Immature natural killer cell (primary cell): ENCODE data around the gene VWA3B. TPM values are rescaled to one million over a fixed set of nuclear protein-coding genes. Genes with fewer than 3 reads are reported as not detected.
"Not testable (repeated sequence)": the region's sequence is repeated elsewhere in the genome, so short reads cannot be mapped to it uniquely, and the experiment has no call there.

ENCODE experiments used
- DNase-seq, 3 donors: peaks; one replicate each; pipeline ENCODE4 v3.0.0; 2022; ENCODE audit warnings: mixed read lengths in 1 of 3
- H3K27ac Mint-ChIP-seq, 6 donors: one replicate each; pipeline ENCODE4 v1.8.0; 2020; ENCODE audit warnings: mixed read lengths in 6 of 6, mild to moderate bottlenecking in 5 of 6, inconsistent platforms in 4 of 6, moderate library complexity in 3 of 6
- H3K27me3 Mint-ChIP-seq, 3 donors: one replicate each; pipeline ENCODE4 v1.8.0; 2020 to 2021; ENCODE audit warnings: low read depth in 3 of 3, mild to moderate bottlenecking in 3 of 3, mixed read lengths in 3 of 3, moderate library complexity in 3 of 3, inconsistent platforms in 1 of 3
- H3K36me3 Mint-ChIP-seq, 3 donors: one replicate each; pipeline ENCODE4 v1.8.0; 2020; ENCODE audit warnings: mixed read lengths in 3 of 3, inconsistent platforms in 2 of 3, mild to moderate bottlenecking in 2 of 3
- H3K4me1 Mint-ChIP-seq, 2 donors: one replicate each; pipeline ENCODE4 v1.8.0; 2020; ENCODE audit warnings: inconsistent platforms in 2 of 2, mild to moderate bottlenecking in 2 of 2, mixed read lengths in 2 of 2, moderate library complexity in 1 of 2
- H3K4me3 Mint-ChIP-seq, 5 donors: one replicate each; pipeline ENCODE4 v1.8.0; 2020; ENCODE audit warnings: mild to moderate bottlenecking in 5 of 5, mixed read lengths in 5 of 5, inconsistent platforms in 3 of 5, moderate library complexity in 3 of 5
- H3K9me3 Mint-ChIP-seq, 6 donors: one replicate each; pipeline ENCODE4 v1.8.0; 2020; ENCODE audit warnings: mild to moderate bottlenecking in 6 of 6, mixed read lengths in 6 of 6, inconsistent platforms in 4 of 6, moderate library complexity in 3 of 6
- polyA plus RNA-seq, 3 donors: library from polyadenylated mRNA; unstranded; fragments of 300-500 nt; fragmentation: Illumina TruSeq; gene quantifications; one replicate each; pipeline ENCODE4 v1.2.3, GENCODE V29; 2021

VWA3B gene
- polyA plus RNA-seq, 3 donors from 2014 or later, result not detected

DNA sequence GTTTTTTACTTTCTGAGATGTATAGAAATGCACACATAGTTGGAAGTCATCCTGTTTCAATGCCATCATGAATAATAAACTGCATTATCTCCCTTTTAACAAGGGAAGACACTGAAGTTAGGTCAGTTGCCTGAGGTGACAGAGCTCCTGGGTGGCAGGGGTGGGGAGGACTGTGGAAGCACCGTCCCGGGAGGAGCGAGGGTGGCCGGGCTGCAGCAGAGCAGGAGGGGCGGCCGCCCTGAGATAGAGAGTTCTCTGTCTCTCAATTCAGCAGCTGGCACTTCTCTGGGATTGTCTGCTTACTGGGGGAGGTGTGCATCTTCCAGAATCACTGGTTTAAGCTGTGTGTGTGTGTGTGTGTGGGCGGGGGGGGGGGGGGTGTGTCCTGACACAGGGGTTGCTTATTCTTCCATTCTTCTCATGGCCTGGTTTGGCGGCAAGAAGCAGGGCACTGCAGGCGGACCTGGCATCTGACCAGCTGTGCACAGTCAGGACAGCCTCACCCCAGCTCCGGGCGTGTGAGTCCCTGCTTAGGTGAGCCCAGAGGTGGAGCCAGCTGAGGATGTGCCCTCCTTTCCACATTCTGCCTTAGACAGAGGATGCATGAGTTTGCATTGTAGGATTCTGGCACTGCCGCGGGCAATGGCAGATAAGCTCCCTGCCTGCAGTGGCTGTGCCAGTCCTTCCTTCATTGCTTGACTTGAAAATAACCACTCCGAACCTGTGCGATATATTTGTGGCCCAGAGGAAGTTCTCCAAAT is 40.4 kb downstream of the VWA3B start:
- Mint-ChIP-seq H3K4me3 (no peak overlapping the region), H3K27me3 (peaks cover 3 to 12% (median 8%) of the 10 kb centered on the region in 3 donors), H3K9me3 (no peaks in the 10 kb centered on the region), H3K27ac (no peak overlapping the region), H3K4me1 (no peaks in the 10 kb centered on the region), H3K36me3 (no peaks in the 10 kb centered on the region)
- no peak for DNase-seq

DNA sequence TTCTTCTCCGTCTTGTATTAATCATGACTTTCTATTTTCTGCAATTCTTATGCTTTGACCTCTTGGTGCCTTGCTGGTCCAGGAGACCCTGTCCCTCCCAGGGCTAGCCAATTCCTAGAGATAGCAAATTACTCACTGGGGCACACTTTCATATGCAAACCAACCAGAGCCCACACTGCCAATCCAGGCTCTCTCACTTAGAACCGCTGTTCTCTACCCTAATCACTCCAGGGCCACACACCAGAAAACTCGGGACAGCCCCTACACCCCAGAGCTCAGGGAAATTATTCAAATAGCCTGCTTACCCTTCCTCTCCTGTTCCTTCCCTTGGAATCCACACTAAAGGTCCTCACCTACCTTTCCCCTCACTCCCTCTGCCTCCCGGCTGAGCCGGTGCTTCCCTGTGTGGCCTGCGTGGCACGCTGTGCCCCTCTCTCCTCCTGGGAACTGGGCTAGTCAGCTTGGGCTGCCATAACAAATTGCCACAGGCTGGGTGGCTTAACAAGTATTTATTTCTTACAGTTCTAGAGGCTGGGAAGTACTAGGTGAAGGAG is 41.7 kb downstream of the VWA3B start:
- Mint-ChIP-seq H3K27ac (peak overlapping the region in 1 of 6 donors; percentile 0), H3K4me1 (no peaks in the 10 kb centered on the region), H3K36me3 (no peaks in the 10 kb centered on the region), H3K4me3 (no peak overlapping the region), H3K9me3 (no peaks in the 10 kb centered on the region), H3K27me3 (peaks cover 3 to 10% (median 9%) of the 10 kb centered on the region in 3 donors)
- DNase-seq, result no peak

DNA sequence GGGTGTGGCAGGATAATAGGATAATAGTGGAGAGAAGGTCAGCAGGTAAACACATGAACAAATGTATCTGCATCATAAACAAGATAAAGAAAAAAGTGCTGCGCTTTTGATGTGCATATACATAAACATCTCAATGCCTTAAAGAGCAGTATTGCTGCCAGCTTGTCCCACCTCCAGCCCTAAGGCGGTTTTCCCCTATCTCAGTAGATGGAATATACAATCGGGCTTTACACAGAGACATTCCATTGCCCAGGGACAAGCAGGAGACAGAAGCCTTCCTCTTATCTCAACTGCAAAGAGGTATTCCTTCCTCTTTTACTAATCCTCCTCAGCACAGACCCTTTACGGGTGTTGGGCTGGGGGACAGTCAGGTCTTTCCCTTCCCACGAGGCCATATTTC is 43.1 kb downstream of the VWA3B start:
- not testable (repeated sequence) for DNase-seq, H3K4me3 Mint-ChIP-seq, H3K4me1 Mint-ChIP-seq, H3K27ac Mint-ChIP-seq, H3K36me3 Mint-ChIP-seq, H3K9me3 Mint-ChIP-seq
- H3K27me3 Mint-ChIP-seq, result peaks cover 3 to 11% (median 11%) of the 10 kb centered on the region in 3 donors

DNA sequence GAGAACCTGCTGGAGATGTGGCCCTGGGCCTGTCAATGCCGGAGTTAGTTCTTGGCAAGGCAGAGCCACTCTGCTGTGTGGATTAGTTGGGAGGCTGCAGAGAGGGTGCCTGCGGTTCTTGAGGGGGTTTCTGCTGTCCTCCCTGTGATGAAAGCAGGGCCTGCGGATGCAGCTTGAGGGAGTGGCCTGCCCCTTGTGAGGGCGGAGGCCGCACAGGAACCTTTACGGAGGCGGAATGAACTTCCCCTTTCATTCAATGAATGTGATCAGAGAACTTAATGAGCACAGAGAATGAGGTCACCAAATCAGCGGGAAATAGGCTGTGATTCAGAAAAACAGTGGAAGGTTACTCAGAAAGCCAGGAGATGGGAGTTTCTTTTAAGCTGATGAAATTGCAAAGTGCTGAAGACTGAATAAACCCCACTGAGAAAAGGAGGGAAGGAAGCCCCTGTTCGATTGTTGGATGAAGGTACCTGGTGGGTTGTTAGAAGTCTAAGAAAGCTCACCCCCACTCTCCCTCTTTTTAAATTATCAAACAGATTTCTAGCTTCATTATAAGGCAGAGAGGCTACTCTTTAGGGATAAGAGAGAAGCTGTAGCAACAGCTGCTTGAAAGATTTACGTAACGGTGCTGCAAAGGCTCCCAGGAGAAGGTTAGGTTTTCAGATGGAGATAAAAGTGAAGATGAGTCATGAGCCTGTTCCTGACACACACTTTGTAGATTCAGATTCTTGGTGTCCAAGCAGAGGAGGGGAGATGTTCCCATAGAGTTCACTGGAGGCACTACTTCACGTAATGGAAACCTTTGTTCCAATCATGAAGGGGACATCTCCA is 47.4 kb downstream of the VWA3B start:
- Mint-ChIP-seq H3K4me3 (no peak overlapping the region), H3K27ac (no peak overlapping the region), H3K9me3 (no peaks in the 10 kb centered on the region), H3K4me1 (peaks cover 2 to 5% of the 10 kb centered on the region in 2 donors), H3K27me3 (peaks cover 3 to 16% (median 4%) of the 10 kb centered on the region in 3 donors), H3K36me3 (no peaks in the 10 kb centered on the region)
- peak in 1 of 3 donors; percentile 9 for DNase-seq

DNA sequence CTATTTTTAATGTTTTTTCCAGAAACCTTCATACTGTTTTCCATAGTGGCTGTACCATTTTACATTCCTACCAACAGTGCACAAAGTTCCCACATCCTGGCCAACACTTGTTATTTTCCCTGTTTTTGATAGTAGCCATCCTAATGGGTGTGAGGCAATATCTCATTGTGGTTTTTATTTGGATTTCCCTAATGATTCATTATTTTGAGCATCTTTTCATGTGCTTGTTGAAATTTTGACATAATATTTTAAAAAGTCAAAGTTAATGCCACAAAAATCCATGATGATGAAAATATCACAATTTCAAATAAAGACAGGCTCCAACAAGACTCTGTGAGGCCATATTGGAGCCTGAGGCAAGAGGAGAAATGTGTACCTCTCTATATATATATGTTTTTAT is 50.2 kb downstream of the VWA3B start:
- Mint-ChIP-seq H3K4me1 (peaks cover 2 to 5% of the 10 kb centered on the region in 2 donors), H3K36me3 (no peaks in the 10 kb centered on the region), H3K9me3 (no peaks in the 10 kb centered on the region), H3K27ac (no peak overlapping the region), H3K4me3 (no peak overlapping the region), H3K27me3 (peaks cover 1 to 12% (median 4%) of the 10 kb centered on the region in 3 donors)
- no peak for DNase-seq

DNA sequence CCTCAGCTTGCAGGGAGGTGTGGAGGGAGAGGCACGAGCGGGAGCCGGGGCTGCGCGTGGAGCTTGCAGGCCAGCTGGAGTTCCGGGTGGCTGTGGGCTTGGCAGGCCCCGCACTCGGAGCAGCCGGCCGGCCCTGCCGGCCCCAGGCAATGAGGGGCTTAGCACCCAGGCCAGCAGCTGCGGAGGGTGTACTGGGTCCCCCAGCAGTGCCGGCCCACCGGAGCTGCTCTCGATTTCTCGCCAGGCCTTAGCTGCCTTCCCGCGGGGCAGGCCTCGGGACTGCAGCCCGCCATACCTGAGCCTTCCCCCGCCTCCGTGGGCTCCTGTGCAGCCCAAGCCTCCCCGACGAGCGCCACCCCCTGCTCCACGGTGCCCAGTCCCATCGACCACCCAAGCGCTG is 52.0 kb downstream of the VWA3B start:
- not testable (repeated sequence) for H3K4me1 Mint-ChIP-seq, H3K27me3 Mint-ChIP-seq, DNase-seq, H3K9me3 Mint-ChIP-seq, H3K4me3 Mint-ChIP-seq, H3K27ac Mint-ChIP-seq, H3K36me3 Mint-ChIP-seq

DNA sequence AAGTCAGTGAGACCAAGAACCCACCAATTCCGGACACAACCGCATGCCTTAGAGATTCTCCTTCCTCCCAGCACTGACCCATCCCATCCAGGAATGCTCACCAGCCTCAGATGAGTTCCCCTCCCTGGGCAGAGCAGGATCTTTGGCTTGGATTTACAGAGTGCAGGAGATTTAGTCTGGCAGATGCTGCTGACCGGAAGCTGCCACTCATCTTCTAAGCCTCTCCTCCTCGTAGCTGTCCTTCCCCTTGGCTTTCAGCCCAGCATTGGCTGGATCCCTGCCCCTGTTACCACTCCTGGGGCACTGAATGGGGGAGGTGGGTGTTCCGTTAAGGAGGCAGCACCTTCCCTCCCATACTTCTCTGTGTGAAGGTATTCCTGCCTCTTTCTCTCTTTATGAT is 53.2 kb downstream of the VWA3B start:
- Mint-ChIP-seq H3K4me3 (no peak overlapping the region), H3K9me3 (no peaks in the 10 kb centered on the region), H3K4me1 (no peaks in the 10 kb centered on the region), H3K27ac (no peak overlapping the region), H3K27me3 (peaks cover 0 to 10% (median 4%) of the 10 kb centered on the region in 3 donors), H3K36me3 (no peaks in the 10 kb centered on the region)
- DNase-seq, result no peak

DNA sequence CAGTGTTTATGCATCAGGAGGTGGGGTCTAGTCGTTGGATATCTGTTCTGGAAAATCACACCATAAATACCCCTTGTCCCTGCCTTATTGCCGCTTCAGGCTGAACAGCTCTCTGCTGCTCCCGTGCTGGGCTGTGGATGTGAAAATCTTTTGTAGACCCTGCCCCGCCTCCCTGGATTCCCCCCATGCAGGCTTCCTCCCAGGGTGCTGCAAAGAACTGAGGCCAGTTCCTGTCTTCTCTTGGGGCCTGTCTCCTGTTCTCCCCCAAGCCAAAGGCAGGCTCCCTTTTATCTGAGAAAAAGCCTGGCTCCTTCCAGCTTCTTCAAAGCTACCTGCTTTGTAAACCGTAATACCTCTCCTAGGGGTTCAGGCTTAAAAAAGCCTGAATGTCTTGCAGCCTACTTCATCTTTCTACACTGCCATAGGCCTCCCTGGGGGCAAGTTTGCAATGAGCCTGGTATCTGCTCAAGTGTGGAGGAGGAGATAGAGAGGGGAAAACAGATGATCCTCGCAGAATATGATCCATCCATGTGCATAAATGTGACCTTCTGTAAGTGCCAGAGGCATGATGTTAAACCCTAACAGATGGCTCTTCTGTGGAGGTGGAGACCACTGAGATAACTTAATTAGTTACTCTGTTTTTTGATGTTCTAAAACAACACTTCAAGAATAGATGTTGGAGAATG is 55.3 kb downstream of the VWA3B start:
- H3K27ac Mint-ChIP-seq, result no peak overlapping the region
- peaks cover 0 to 3% (median 0%) of the 10 kb centered on the region in 6 donors for H3K9me3 Mint-ChIP-seq
- H3K27me3 Mint-ChIP-seq, result peaks cover 0 to 17% (median 4%) of the 10 kb centered on the region in 3 donors
- H3K4me3 Mint-ChIP-seq, result no peak overlapping the region
- no peaks in the 10 kb centered on the region for H3K4me1 Mint-ChIP-seq
- no peaks in the 10 kb centered on the region for H3K36me3 Mint-ChIP-seq
- no peak for DNase-seq

DNA sequence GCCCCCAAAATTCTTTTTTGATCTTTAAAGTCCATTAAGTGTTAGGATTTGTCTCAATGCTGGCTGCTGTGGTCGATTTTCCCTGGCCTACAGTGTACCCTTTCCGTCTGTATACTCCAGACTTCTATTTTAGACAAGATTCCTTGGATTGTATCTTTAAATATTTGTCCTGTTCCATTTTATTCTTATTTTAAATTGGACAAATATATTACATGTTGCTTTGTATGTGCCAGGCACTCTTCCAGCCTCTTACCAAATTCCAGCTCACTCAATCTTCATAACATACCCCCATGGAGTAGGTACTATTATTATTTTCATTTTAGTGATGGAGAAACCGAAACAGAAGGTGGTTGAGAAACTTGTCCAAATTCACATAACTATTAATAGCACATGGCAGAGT is 58.1 kb downstream of the VWA3B start:
- H3K27me3 Mint-ChIP-seq, result peaks cover 0 to 14% (median 2%) of the 10 kb centered on the region in 3 donors
- no peaks in the 10 kb centered on the region for H3K36me3 Mint-ChIP-seq
- H3K27ac Mint-ChIP-seq, result no peak overlapping the region
- peaks cover 0 to 6% (median 0%) of the 10 kb centered on the region in 6 donors for H3K9me3 Mint-ChIP-seq
- no peak for DNase-seq
- peaks cover 0 to 11% of the 10 kb centered on the region in 2 donors for H3K4me1 Mint-ChIP-seq
- H3K4me3 Mint-ChIP-seq, result no peak overlapping the region

DNA sequence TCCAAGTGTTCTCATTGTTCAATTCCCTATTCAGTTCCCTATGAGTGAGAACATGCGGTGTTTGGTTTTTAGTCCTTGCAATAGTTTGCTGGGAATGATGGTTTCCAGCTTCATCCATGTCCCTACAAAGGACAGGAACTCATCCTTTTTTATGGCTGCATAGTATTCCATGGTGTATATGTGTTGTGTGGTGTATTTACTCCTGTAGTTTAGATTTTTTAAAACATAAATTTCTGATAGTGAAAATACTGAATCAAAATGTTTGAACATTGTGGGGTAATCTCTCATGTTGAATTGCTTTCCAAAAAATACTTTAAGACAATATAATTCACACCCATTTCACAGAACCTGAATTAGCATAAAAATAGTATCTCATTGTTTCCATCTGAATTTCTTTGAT is 60.9 kb downstream of the VWA3B start:
- not testable (repeated sequence) for H3K27ac Mint-ChIP-seq, DNase-seq, H3K9me3 Mint-ChIP-seq, H3K4me3 Mint-ChIP-seq, H3K36me3 Mint-ChIP-seq
- Mint-ChIP-seq H3K4me1 (peaks cover 0 to 11% of the 10 kb centered on the region in 2 donors), H3K27me3 (peaks cover 0 to 16% (median 0%) of the 10 kb centered on the region in 3 donors)

DNA sequence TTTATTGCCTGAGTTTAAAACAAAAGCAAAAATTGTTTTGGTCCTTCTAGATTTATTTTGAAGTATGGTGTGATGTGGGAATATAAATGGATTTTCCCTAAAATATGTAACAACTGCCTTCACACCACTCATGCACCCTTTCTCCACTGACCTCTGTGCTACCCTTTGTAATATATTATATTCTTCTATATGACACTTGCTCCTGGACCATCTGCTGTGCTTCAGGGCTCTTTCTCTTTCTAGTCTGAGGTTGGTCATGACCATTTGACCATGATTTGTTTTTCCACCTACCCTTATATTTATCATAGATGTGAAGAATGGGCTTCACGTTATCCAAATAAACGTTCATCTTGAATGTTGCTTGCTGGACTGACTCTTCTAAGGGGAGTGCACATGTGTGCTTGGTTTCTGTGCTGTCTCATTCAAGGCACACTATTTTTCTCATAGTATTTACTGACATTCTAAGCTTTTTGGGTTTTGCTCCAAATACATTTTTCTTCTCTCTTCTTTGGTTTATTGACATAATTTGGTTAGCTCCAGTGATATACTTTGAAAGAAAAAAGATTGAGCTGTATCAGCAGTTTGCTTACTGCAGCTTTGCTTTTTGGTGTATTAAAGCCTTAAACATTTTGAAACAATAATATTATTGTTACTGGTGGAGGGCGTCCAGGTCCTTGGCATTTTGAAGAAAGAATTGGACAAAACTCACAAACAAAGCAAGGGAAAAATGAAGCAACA is 61.8 kb downstream of the VWA3B start:
- Mint-ChIP-seq H3K36me3 (no peaks in the 10 kb centered on the region), H3K27ac (peak overlapping the region in 1 of 6 donors; percentile 10)

DNA sequence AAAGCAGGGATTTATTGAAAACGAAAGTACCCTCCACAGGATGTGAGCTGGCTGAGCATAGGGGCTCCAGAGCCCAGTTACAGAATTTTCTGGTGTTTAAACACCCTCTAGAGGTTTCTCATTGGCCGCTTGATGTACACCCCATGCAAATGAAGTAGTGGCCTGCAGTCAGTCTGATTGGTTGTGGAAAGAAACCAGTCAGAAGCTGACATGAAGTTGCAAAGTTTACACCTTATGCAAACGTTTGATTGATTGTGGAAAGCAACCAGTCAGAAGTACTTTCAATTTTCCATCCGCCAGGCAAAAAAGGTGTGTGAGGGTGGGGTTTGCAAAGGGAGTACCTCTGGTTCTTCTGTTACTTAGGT is 62.3 kb downstream of the VWA3B start:
- H3K4me3 Mint-ChIP-seq, result peak overlapping the region in 4 of 5 donors; percentile 21 to 58 (median 44)
- peaks cover 0 to 11% of the 10 kb centered on the region in 2 donors for H3K4me1 Mint-ChIP-seq
- DNase-seq, result peak; percentile 2 to 26 (median 19)
- H3K27ac Mint-ChIP-seq, result peak overlapping the region in 1 of 6 donors; percentile 26
- H3K36me3 Mint-ChIP-seq, result no peaks in the 10 kb centered on the region
- H3K9me3 Mint-ChIP-seq, result peaks cover 0 to 6% (median 0%) of the 10 kb centered on the region in 6 donors
- peaks cover 0 to 16% (median 2%) of the 10 kb centered on the region in 3 donors for H3K27me3 Mint-ChIP-seq

More for the DNA sequence above, 61.8 kb downstream of the VWA3B start:
- H3K27me3 Mint-ChIP-seq, result peaks cover 0 to 16% (median 0%) of the 10 kb centered on the region in 3 donors
- peaks cover 0 to 6% (median 0%) of the 10 kb centered on the region in 6 donors for H3K9me3 Mint-ChIP-seq
- peak overlapping the region in 3 of 5 donors; percentile 30 to 57 (median 47) for H3K4me3 Mint-ChIP-seq
- H3K4me1 Mint-ChIP-seq, result peaks cover 0 to 11% of the 10 kb centered on the region in 2 donors
- DNase-seq, result no peak

DNA sequence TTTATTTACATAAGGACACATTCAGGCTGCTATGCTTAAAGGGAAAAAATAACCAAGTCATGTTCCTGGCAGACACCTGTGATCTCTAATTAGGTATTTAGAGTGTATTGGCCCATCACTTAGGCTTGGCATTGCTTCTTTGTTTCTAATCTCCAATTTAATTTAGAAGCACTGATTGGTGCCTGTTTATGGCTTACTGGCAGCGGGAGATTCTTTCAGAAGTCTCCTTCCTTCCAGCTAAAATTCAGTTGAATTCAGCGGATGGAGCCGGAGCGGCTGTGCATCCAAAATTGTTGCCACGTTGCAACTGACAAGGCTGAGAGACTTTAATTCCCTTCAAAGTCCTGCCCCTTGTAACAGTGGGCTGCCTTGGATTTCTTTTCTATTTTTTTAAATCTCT is 66.5 kb downstream of the VWA3B start:
- Mint-ChIP-seq H3K4me1 (peaks cover 0 to 11% of the 10 kb centered on the region in 2 donors), H3K27me3 (peaks cover 3 to 13% (median 4%) of the 10 kb centered on the region in 3 donors), H3K9me3 (peaks cover 0 to 1% (median 0%) of the 10 kb centered on the region in 6 donors), H3K27ac (no peak overlapping the region), H3K4me3 (no peak overlapping the region), H3K36me3 (no peaks in the 10 kb centered on the region)
- no peak for DNase-seq
